ENCODE results near the gene LTA.
A peak's percentile ranks its signal among the peaks of the same experiment; 100 is the strongest.
"Not testable (repeated sequence)": the region's sequence is repeated elsewhere in the genome, so short reads cannot be mapped to it uniquely, and the experiment has no call there.

The LTA gene

GRCh38 chr6:31590691-31591090 lies 18.6 kb downstream of the LTA start:
- DNase-seq = not testable (repeated sequence)

GRCh38 chr6:31592396-31592771 lies 20.3 kb downstream of the LTA start:
- no peak for DNase-seq

DNA sequence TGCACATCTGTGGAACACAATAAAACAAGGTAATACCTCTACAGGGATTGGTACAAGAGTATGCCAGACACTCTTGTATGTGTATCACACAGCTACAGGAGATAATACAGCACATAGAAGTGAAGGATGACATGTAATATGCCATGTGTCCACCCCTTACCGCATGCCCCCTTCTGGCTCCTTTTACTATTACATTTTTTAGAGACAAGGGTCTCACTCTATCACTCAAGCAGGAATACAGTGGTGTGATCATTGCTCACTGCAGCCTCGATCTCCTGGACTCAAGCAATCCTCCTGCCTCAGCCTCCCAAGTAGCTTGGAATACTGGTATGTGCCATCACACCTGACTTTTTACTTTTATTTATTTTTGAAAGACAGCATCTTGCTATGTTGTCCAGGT lies 24.9 kb downstream of the LTA start:
- peak; percentile 36 for DNase-seq

GRCh38 chr6:31607317-31607716 lies 35.2 kb downstream of the LTA start:
- no peak for DNase-seq

GRCh38 chr6:31609519-31610406 lies 37.7 kb downstream of the LTA start:
- DNase-seq = peak; percentile 98

DNA sequence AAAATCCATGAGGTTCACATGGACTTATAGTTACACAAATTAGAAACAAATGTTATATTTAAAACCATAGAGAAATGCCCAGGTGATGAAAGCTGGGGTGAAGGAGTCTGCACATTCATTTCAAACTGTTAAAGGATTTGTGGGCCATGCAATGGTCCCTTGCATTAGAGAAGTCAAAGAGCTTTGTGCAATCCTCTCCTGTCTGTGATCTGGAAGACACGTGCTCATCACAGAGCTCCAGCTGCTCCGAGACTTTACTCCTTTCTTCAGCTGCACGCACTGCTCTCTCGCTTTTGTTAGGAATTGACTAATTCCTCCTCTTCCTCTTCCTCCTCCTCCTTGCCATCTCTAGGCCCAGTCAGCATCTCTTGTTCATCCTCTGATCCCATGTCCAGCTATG lies 38.9 kb downstream of the LTA start:
- DNase-seq = no peak

DNA sequence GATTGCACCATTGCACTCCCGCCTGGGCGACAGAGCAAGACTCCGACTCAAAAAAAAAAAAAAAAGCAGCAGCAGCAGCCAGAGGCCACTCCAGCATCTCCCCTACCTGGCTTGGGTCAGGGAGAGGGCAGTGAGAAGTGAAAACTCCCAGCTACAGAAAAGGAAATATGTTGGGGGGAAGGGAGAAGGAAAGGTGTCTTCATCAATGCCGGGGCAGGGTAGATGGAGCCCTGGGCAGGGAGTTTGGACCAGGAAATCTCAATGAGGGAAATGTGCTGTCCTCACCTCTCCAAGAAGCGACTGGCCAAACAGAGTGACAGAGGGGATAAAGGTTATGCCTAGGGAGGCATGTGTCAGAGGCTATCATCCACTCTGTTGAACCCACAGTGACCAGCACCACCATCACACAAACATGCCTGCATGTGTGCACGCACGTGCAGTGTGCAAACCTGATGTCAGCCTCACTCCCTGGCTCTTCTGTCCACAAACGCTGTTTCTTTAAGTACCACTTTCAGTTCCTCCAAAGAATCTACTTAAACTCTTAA lies 42.1 kb downstream of the LTA start:
- DNase-seq = no peak

GRCh38 chr6:31614684-31615578 lies 42.8 kb downstream of the LTA start, which contains the start of gene AIF1:
TSS of gene AIF1 (plus strand) at chr6:31615234. CDS start at chr6:31615330, 96 bp downstream.
- no peak for DNase-seq

GRCh38 chr6:31615748-31616147 lies 43.7 kb downstream of the LTA start:
- DNase-seq = no peak

DNA sequence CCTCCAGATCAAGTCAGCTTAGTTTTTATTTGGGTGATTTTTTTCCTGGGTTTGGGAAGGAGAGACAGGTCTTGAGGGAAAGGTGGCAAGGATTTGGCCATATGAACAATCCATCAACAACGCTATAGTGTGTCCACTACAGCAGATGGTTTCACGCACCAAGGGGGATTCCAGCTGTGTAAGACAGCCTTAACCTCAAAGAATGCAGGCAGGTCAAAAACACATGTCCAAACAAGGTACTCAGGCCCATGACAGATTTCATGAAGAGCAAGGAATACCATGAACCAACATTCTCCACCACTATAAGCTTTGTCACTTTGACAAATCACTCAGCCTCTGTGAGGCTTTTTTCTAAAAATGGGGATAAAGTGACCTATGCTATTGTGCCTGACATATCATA lies 44.9 kb downstream of the LTA start:
- DNase-seq = no peak

DNA sequence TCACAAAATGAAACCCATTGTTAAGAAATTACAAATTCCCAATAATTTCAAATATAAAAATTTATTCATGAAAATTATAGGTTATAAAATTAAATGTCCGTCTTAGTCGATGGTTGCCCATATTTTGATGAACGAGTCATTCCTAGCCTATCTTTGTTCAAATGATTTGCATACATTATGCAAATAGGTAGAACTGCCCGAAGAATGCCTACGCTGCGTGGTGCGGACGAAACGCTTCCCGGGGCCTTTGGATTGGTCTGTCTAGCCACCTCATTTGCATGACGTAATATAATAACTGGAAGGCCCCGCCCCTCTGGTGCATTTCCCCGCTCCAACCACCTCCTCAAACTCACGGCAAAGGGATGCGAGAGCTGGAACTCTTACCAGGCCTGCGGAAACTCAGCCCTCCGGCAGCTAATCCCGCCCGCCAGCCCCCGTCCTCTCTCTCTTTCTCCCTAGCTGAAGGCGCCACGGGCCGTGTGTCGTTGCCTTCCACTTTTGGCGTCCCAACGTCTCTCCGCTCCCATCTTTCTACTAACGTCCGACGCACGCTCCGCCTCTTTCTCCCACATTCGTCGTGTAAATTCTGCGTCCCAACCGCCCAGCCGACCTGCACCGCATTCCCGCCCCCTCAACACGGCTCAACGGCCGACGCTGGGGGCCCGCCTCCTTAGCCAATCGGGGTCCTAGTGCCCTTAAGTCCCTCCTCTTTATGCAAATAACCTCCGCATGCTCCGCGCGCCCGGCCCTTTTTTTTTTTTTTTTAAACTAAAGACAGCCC lies 47.9 kb downstream of the LTA start:
- DNase-seq = peak; percentile 99

DNA sequence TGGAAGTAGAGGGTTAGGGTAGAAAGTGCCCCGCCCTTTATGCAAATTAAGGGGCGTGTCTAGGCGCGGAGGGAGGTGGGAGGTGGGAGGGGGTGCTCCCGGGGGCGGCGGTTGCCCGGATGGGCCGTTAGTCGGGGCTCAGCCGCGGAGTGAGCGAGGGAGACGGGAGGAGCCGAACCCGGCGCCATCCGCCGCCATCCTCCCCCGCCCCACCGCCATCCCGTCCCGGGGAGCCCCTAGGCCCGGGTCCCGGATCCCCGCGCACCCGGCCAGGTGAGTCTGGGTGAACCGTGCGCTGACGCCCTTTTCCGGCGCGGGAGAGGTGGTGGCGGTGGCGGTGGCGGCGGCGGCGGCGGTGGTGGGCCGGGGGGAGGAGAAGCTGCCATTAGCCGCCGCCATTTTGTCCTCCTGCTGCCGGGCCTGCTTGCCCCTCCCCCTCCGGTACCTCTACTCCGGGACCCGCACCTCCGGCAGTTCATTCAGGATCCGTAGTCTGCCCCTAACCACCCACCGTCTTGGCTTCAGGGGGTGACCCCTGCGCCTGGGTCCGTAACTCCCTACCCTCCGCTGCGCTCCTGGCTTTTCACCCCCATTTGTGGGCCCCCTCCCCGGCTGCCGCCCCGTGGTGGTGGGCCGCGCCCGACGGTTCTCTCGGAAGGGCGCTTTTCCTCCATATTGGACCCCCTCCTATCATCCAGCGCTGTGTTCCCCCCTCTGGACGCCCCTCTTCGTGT lies 48.7 kb downstream of the LTA start, which contains the start of gene PRRC2A:
Gene PRRC2A, plus strand, starts transcription at position 130 of the 734 bp plus-strand sequence. CDS start 2,075 bp downstream, outside the sequence.
- peak; percentile 64 for DNase-seq

DNA sequence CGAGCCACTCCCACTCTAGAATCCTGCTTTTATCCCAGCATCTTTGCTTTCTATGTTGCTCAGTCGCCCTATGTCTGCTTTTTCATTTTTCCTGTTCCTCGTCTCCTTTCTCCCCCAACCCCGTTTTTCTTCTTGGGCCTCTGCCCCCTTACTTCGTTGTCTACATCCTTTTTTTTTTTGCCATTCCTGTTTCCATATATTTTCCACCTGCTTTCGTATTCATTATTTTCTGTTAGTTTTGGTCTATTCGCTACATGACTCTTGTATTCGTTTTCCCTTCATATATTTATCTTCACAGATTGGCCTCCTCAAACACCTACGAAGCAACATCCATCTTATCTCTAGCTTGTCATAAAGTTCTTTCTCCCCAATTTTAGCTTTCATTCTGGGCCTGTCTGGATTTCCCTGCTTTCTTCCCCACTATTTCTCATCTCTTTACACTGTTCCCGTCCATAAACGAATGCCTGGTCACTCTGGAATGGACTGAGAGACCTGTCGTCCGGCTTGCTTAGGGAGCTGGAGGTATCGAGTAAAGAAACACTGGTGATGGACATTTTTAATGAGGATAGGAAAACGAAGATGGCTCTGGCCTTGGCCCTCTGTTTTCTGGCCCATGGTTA lies 49.3 kb downstream of the LTA start:
- no peak for DNase-seq

DNA sequence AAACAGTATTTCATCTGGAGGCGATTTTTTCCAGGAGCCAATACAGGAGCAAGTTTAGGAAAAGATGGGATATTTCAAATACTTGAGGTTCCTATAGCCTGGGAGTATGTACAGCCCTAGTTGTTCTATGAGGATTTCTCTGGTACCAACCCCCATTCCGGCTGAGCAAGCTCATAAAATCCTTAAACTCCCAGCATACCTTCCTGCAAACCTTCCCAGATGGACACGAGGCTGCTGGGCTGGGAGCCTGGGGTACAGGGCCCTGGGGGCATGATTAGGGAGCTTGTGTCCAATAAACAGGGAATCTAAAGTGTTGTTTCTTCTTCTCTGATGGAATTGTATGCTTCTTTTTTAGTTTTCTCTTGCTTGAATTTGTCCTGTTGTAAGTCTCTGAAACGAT lies 49.9 kb downstream of the LTA start:
- DNase-seq = no peak

GRCh38 chr6:31622684-31623091 lies 50.6 kb downstream of the LTA start:
- no peak for DNase-seq

All from NCI-H748 treated with DMSO at 0.1 percent for 48 hours (cell line).